HTERT RPE-1 (cell line): ENCODE data around the gene SCRG1.

ENCODE experiments used
- in situ Hi-C: fragments of 300-500 bp; cut with MboI; formaldehyde crosslinking; loops from 4 replicates; pipeline ENCODE4 v1.14.3; 2020; ENCODE audit warnings: low sequenced_read_pairs

The SCRG1 gene

DNA sequence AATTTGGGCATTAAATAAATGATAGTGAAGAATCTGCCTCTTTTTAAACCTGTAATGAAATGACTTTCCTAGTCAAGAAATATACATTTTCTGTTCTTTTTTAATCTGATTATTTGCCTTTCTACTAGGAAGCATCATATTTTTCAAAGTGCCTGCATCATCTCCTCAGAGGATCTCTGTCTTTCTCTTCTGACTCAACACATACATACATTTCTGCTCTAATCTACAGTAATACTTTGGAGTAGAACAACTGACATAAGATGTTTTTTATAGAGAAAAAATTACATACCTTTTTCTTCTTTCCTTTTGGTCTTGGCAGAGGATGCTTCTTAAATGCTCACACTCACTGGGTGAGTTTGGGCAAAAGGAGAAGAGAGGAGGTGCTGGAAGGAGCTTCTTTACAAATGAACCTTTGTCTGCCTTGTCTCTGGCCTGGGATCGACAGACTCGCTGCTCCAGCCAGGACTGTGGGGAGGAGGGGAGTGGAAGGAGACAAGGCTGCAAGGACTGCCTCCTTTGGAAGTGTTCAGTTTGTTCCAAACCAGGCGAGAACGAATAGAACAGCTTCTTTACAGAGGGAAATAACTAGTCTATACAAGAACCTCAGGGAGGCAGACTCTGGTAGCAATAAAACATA is at the start of gene SCRG1:
Gene SCRG1, minus strand, starts transcription at position 338 of the 637 bp plus-strand sequence. CDS start 7,702 bp downstream, outside the sequence.
- in situ Hi-C loops: no loop called here

DNA sequence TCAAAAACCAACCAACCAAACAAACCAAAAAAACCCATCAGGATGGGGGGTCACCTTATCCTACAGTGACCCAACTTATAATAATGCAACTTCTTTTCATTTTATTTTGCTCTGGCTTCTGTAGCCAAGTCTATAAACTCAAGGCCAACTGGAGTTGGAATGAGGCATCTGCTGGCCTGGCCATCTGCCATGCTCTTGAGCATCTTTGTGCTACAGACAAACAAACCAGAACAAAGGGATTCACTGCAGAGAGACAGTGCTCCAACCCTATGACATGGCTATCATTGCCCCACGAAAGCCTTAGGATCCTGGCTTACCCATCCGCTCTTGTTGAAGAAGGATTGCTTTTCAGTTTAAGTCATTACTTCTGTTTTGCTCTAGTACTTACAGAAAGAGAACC is 49.2 kb upstream of the SCRG1 start:
- in situ Hi-C loops: no loop called here

DNA sequence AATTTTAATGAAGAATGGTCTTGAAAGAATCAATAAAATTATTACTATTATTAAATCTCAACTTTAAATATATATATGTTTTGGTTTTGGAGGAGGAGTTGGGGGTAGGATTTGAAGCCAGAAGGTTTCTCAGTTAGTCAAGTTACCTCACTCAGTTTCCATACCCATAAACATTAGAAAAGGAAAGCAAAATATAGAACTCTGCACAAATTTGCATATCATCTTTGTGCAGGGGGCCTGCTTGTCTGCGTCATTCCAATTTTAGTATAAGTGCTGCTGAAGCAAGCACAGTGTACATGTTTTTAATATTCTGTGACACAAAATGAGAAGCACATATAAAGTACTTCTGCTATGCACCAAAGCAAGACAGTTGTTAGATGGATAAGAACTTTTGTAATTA is 47.5 kb upstream of the SCRG1 start:
- in situ Hi-C loops: no loop called here

DNA sequence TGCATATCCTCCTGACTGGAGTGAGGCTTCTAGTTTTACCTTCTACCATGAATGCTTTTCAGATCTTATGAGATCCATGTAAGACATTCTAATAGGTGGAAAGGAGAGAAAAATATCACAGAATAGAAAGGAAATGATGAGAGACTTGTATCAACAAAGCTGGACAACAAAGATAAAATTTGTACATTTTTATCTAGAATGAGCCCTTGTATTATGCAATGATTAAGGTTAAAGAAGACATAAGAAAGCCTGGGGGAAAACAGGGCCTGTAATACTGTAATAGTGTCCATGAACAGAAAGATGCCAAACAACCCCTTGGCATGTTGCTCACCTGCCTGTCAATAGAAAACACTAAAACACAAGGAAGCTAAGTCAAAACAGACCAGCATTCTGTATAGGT is 44.2 kb upstream of the SCRG1 start:
- in situ Hi-C loops: no loop called here

DNA sequence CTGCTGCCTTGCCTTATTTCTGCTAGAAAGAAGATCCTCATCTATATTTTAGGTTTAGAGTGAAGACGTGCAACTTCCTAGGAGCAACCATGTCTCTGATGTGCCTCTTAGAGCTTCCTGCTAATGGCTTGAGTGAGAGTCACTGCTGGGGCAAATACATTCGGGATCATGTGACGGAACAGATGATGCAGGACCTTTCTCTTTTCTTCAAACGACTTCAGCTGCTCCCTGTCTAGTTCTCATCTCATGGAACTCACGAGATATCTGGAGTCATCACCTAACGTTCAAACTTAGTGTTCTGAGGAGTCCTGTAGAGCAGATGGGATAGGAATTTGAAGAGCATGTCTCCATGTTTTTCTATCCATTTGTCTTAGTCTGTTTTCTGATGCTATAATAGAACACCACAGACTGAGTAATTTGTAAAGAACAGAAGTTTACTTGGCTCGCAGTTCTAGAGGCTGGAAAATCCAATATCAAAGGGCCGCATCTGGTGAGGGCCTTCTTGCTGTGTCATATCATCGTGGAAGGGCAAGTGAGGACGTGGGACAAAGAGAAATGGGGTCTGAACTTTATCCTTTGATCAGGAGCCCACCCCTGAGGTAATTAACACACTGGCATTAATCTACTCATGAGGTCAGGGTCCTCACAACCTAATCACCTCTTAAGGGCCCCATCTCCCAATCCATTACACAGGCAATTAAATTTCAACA is 43.5 kb upstream of the SCRG1 start:
- in situ Hi-C loops: no loop called here

DNA sequence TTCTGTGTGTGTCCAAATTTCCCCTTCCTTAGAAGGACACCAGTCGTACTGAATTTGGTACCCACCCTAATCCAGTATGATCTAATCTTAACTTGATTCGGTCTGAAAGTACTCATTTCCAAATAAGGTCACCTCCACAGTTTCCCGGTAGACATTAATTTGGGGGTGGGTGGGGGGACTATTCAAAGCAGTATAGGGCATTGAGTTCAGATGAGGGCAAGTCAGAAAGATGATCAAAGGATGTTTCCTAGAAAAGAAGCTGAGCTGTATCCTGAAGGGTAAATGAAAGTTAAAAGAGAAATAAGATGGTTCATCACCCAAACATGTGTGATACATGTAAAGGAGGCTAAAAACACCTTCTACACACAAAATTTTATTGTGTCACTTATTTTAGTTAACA is 42.0 kb upstream of the SCRG1 start:
- in situ Hi-C loops: no loop called here

DNA sequence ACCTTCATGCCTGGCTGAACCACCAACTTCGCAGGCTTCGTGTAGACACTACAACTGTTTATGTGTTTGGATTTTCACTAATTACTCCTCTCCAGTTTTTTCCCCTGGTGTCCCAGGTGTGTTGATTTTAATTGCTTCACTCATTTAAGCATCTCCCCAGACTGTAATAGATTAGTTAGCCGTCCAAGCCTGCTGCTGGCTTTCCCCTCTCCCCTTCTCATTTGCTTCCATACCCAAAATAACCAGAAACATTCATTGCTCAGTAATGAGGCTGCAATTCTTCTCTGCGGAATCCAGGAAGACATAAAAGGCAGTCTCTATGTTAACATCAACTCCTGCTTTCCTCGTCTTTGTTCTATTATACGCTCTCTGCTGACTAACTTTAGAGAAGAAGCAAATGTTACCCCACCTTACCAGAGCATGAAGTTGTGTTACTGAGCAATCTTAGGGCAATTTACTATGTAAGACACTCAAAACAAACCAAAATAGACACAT is 37.9 kb upstream of the SCRG1 start:
- in situ Hi-C loops: no loop called here

DNA sequence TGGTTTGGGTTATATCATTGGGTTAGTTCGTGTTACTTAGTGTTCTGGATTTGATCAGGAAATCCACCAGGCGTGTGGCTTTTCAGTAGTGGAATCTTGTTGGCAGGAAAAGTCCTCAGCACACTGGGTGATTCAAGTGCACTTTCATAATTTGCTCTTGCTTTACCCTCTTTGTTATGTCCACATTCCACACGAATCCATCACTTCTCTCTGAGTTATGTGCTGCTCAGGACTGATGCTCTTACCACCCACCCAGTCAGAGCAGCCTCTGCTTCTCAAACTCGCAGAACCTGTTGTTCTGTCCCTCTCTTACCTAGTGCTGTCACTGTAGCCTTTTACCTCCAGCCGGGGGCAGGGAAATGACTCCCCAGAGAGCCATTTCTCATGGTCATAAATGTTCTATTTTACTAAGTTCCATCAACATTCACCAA is 37.2 kb upstream of the SCRG1 start:
- in situ Hi-C loops: no loop called here

DNA sequence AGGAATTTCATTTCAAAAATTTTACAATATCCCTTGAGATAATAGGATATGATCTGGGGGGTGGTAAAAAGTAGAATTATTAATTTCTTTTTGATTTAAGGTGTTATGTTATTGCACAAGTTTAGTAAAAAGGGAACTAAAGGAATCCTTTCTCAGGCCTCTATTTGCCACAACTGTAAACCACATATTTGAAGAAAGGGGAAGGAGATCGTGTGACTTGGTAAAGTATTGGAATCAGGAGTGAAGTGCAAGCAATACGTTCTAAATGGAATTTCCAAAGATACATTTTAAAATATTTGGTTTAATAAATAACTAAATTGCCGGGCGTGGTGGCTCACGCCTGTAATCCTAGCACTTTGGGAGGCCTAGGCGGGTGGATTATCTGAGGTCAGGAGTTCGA is 35.3 kb upstream of the SCRG1 start:
- in situ Hi-C loops: no loop called here

DNA sequence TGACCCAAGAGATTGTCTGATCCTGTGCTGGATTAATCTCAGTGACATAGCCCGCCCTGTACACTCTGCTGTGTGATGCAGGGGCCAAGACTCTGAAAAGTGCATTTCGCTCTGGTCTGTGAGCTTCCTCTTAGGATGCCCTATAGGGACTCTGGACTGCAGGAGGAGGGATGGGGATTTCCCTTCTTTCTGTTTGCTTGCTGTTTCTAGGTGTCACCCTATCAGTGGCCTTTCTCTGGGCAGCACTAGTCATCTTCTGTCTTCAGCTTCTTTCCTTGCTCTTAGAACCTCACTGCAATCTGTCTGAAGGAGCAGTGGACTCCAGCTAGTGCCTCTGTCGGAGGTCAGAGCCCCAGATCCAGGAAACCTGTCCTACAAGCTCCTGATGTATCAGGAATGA is 34.5 kb upstream of the SCRG1 start:
- in situ Hi-C loops: no loop called here

DNA sequence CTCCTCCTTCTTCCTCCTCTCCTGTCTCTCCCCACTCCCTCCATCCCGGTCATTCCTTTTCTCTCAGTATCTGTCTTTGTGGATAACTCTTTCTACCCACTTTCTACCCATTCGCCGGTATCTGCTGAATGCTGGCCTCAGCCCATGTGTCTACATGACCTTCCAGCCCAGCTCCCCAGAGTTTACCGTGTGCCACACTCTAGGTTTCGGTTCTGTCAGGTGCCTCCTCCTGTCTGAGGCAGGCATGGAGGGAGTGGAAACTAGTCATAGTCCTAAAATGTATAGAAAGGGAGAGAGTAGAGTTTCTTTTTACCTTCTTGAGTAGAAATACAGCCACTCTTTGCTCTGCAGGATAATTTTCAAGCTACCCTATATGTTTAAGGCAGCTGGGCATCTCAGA is 33.5 kb upstream of the SCRG1 start:
- in situ Hi-C loops: no loop called here

DNA sequence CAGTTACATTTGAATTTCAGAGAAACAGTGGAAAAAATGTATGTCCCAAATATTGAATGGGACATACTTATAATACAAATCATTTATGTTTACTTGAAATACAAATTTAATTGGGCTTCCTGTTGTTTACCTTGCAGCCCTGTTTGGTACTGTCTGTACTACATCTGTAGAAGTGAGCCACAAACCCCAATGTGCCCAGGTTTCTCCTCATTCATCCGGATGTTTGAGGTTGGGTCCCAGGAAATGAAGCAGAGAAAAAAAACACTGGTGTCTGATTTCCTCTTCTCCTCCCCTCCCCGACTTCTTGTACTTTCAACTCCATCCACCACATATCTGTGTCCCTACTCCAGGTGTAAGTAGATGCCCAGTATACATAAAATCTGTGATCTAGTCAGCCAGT is 27.1 kb upstream of the SCRG1 start:
- in situ Hi-C loops: no loop called here

DNA sequence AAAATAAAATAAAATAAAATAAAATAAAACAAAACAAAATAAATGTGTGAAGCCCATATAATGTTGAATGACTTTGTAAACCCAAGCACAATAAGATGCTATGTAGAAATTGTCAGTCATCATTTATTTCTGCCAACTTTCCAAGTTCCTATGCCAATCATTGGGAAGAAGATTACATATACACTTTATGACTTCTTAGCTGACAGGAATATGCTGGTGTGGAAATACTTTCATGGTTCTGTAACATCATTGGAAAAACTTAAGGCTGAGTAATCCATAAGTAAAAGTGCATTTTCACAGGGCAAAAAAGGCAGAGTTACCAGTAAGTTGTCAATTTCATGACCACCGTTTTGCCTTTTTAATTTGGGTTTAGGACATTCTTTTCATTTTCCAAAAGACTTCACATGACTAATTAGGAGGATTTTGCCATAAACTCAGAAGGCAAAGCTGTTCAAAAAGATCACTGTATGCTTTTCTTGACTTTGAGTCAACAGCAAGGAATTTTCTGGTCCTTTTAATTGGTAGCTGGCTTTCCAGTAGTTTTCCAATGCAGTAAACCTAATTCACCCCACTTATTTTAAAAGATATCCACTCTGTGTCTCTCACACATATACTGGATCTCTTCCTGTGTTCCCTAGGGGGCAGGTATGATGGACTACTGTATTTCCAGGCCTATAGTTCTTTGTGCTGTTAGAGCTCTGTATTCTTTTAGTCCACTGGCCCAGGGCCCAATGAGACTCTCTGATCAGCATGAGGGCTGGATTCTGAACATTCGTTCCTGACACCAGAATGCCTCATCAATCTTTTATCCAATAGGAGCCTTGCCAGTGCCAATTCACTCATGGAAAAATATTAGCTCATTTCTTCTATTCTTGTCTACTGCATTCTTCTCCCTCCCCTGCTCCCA is 26.2 kb upstream of the SCRG1 start:
- in situ Hi-C loops: no loop called here

DNA sequence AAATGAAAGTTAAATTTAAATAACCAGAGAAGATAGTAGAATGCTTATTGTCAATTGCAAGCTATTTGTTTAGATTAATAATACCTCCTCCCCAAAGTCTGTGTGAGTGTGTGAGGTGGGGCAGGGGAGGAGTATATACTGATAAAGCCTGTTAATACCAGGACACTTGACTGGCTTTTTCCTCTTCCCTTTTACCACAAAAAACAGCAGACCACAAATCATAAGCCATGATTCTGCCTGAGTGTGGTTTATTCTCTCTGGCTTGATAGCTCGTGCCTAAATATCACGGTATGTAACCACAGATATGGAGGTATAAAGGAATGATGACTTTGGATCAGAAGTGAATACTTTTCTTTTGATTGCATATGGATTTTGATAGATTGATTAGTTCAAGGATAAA is 21.9 kb upstream of the SCRG1 start:
- in situ Hi-C loops: no loop called here

DNA sequence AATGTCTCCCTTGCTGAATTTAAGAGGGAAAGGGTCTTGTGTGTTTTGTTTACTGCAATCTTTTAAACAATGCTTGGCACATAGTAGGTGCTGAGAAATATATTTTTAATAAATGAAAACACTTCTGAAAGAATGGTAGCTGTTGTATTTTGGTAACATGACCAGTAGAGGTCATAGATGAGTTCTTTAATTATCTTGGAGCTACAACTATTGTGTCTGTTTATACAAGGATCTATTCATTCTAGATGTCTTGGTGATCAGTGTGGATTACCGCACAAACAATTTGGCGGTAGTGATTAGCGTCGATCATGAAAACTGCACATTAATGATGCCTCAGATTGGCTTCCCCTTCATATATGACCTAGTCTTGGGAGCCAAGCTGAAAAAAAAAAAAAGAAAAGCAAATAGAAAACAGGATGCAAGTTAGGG is 21.4 kb upstream of the SCRG1 start:
- in situ Hi-C loops: no loop called here

DNA sequence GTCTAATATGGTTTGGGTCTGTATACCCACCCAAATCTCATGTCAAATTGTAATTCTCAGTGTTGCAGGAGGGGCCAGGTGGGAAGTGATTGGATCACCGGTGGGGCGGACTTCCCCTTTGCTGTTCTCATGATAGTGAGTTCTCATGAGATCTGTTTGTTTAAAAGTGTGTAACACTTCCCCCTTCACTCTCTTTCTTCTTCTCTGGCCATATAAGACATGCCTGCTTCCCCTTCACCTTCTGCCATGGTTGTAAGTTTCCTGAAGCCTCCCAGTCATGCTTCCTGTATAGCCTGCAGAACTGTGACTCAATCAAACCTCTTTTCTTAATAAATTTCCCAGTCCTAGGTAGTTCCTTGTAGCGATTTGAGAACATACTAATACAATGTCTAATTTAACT is 19.7 kb upstream of the SCRG1 start:
- in situ Hi-C loops: no loop called here

DNA sequence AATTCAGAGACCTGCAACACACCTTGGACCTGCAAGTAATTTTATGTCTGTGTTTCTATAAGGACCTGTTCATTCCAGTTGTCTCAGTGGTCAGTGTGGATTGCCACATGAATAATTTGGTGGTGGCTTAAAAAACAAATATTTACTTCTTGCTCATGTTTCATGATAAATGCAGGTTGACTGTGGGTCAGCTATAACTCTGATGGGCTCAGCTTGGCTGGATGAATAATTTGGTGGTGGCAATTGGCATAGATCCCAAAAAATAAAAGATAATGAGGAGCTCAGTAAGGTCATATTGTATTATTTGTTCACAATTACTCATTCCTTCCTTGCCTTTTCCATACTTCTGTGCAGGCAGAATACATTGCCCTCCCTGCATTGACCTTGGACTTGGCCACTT is 18.9 kb upstream of the SCRG1 start:
- in situ Hi-C loops: no loop called here

DNA sequence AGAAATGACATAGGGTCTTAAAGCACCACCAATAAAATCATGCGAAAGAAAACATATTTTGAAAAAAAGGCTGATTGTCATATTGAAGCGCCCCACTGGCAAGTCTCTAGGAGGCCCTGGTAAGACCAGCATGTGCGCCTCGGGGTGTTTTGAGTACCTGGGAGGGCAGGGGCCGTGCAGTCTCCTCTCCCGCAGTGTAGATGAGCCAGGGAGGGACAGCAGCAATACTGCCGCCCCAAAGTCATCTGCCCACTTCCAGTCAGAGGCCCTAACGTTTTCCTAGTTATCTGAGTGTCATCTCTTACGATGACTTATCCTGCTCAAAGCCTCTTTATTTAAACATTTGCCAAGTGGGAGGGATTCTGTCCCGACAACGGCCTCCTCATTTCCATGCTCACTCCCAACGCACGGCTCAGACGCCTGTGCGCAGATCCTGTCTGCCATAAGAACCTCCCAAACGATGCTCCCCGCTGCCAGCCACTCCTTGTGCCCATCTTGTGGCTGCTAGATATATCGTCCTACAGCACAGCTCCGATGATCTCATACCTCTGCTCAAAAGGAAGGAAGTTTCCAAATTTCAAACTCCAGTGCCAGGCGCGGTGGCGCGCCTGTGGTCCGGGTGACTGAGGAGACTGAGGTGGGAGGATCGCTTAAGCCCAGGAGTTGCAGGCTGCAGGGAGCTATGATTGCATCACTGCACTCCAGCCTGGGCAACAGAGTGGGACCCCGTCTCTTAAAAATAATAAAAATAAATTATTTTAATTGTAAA is 17.2 kb upstream of the SCRG1 start:
- in situ Hi-C loops: no loop called here

DNA sequence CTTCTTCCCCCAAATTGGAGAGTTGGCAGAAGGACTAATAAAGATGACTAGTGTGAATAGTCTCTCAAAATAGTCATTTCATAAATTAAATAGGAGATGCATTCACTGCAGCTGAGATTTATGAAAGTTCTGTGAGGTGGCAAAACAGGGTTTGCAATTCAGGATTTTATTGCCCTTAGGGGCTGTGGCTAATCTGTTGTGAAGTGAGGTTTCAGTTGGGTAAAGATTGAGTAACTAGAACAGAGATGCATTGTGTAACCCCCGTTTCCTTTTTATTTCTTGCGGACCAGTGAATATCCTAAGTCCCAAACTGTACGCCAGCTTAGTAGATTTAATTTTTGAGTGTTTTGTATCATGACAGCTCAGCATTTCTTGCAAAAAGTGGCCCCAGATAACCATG is 16.2 kb upstream of the SCRG1 start:
- in situ Hi-C loops: no loop called here

DNA sequence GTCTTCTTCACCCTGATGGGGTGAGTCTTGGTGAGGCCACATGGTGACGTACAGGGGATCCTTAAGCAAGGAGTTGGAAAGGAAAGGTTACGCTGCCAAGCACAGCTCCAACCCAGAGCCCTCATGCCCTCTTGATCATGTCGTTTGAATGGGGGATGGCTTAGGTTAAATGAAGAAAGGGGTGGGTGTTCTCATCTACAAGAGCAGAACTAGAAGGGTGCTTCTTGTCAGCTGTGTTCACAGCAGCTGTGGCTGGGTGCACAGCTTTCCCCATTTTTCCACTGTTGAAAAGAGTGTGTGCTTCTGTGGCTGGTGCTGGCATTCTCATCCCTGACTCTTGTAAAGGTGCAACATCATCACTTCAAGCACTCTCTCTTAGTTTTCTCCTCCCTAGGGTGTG is 15.5 kb upstream of the SCRG1 start:
- in situ Hi-C loops: no loop called here

DNA sequence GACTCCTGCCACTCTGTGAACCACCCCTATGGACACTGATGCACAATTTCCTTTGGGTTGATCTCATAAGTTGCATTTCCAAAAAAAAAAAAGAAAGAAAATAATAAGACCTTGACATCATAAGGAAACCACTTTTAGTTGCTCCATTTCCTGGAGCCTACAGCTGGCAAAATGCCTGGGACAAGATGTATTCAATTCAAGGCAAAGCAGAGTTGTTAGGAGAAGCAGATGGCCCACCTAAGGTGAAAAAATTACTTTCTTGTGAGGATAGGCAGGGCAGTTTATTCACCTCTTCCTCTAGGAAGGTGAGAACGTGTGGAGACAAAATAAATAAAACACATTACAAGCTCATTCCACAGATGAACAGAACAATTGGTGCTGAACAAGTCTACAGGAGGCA is 14.1 kb upstream of the SCRG1 start:
- in situ Hi-C loops: no loop called here
